ENCODE data around the gene PLSCR3. TPM values are rescaled to one million over a fixed set of nuclear protein-coding genes. Genes with fewer than 3 reads are reported as not detected.

The PLSCR3 gene
- total RNA-seq, 1 experiment from 2014 or later: 31.5 TPM

- no peak overlapping the region for H3K4me2 ChIP-seq (ENCODE audit: insufficient read depth, insufficient read length, low read length)
- no peak overlapping the region for H3K27ac ChIP-seq (ENCODE audit: insufficient read length, low read depth, low read length)
- no peak overlapping the region for H2BK5ac ChIP-seq (ENCODE audit: insufficient read length, low read length)
- H4K8ac ChIP-seq (replicated peaks; ENCODE audit: insufficient read length, low read depth, low read length): no peak overlapping the region
- H3K9me3 Mint-ChIP-seq: no peaks in the 10 kb centered on the region
- H3K36me3 Mint-ChIP-seq (ENCODE audit: insufficient read depth in 1 of 3, low read depth in 3 of 3): peaks cover 0 to 2% (median 0%) of the 10 kb centered on the region in 3 experiments; a peak in 2 of 7 replicates
- H3K27me3 ChIP-seq (ENCODE audit: insufficient read depth, low read length): no peaks in the 10 kb centered on the region
- no peaks in the 10 kb centered on the region for H3K9me3 ChIP-seq (ENCODE audit: control insufficient read depth, low read depth, low read length)
- H3K14ac ChIP-seq (ENCODE audit: insufficient read depth, low read length): no peak overlapping the region
- H3K56ac ChIP-seq (ENCODE audit: insufficient read length, low read depth, low read length): no peak overlapping the region
- no peak overlapping the region for H3T11ph ChIP-seq (ENCODE audit: low read length)
- H2BK20ac ChIP-seq (ENCODE audit: low read depth, low read length, poor library complexity, severe bottlenecking): no peak overlapping the region
- H4K91ac ChIP-seq (ENCODE audit: insufficient read length, low read depth, low read length): no peak overlapping the region
- H2AFZ ChIP-seq (ENCODE audit: low read length): no peak overlapping the region
- H3K79me2 ChIP-seq (ENCODE audit: insufficient read depth, low read length): no peaks in the 10 kb centered on the region
- no peak overlapping the region for H3K18ac ChIP-seq (ENCODE audit: insufficient read length, low read depth, low read length)
- H4K20me1 ChIP-seq (ENCODE audit: control insufficient read depth, insufficient read depth, insufficient read length): no peaks in the 10 kb centered on the region
- H3K79me1 ChIP-seq (ENCODE audit: insufficient read depth, low read depth, low read length, poor library complexity, severe bottlenecking): no peaks in the 10 kb centered on the region
- WGBS (ENCODE audit: extremely low coverage, insufficient read length, low lambda C conversion rate): no CpG with 5 or more reads among the region's 15 CpGs
- no peak overlapping the region for H3K4ac ChIP-seq (ENCODE audit: low read depth, low read length)
- no peak overlapping the region for H2BK120ac ChIP-seq (ENCODE audit: low read depth, low read length, poor library complexity, severe bottlenecking)
- no peak overlapping the region for H3K23ac ChIP-seq (ENCODE audit: insufficient read length, low read depth, low read length)
- TF ChIP-seq, protein P1, sequence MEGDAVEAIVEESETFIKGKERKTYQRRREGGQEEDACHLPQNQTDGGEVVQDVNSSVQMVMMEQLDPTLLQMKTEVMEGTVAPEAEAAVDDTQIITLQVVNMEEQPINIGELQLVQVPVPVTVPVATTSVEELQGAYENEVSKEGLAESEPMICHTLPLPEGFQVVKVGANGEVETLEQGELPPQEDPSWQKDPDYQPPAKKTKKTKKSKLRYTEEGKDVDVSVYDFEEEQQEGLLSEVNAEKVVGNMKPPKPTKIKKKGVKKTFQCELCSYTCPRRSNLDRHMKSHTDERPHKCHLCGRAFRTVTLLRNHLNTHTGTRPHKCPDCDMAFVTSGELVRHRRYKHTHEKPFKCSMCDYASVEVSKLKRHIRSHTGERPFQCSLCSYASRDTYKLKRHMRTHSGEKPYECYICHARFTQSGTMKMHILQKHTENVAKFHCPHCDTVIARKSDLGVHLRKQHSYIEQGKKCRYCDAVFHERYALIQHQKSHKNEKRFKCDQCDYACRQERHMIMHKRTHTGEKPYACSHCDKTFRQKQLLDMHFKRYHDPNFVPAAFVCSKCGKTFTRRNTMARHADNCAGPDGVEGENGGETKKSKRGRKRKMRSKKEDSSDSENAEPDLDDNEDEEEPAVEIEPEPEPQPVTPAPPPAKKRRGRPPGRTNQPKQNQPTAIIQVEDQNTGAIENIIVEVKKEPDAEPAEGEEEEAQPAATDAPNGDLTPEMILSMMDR (conservative IDR thresholded peaks at IDR 0.05): no peak
- H3K4me1 Mint-ChIP-seq: no peaks in the 10 kb centered on the region
- H3K23me2 ChIP-seq (ENCODE audit: insufficient read length, low read depth, low read length, poor library complexity, severe bottlenecking): no peaks in the 10 kb centered on the region
- no peak overlapping the region for H2BK15ac ChIP-seq (ENCODE audit: low read depth, low read length)
- no peak overlapping the region for H3K9ac ChIP-seq (ENCODE audit: extremely low read depth, insufficient read length, low read length)
- H3K27me3 Mint-ChIP-seq (ENCODE audit: low read depth): no peaks in the 10 kb centered on the region; the same call in 1 of the 2 replicates
- H3K4me3 Mint-ChIP-seq: peak overlapping the region in 1 of 2 experiments; percentile 28; a peak in 1 of 5 replicates
- no peaks in the 10 kb centered on the region for H3K4me1 ChIP-seq (ENCODE audit: insufficient read depth, low read length)
- H3K27ac Mint-ChIP-seq: peak overlapping the region in 2 of 3 experiments; percentile 15 to 38; a peak in 2 of 7 replicates
- no peak overlapping the region for H4K5ac ChIP-seq (ENCODE audit: insufficient read length, low read depth, low read length)
- H2AK5ac ChIP-seq (ENCODE audit: insufficient read length, low read length): no peak overlapping the region
- H2BK12ac ChIP-seq (ENCODE audit: insufficient read length, low read depth, low read length): no peak overlapping the region
- DNase-seq: no peak
These were observed 51.1 kb downstream of the PLSCR3 start for GRCh38 chr17:7343250-7343649.

Measured in H9 (cell line).